Cerebellar nuclear complex (tissue), 1 donor: ENCODE data around the gene TKFC.

ENCODE experiments used
- DNase-seq, 2 experiments: peaks; one replicate each; lab custom pipeline; 2025; lab: John Stamatoyannopoulos, UW

TKFC gene

GRCh38 chr11:61345170-61345610 is 12.2 kb downstream of the TKFC start:
- DNase-seq = no peak

GRCh38 chr11:61345954-61346843 is 13.2 kb downstream of the TKFC start:
- no peak for DNase-seq

- no peak for DNase-seq
Measured at GRCh38 chr11:61347916-61348461, 15.0 kb downstream of the TKFC start.

GRCh38 chr11:61349189-61349751 is 16.2 kb downstream of the TKFC start:
- no peak for DNase-seq

- DNase-seq = no peak
Measured at GRCh38 chr11:61349916-61350315, 16.9 kb downstream of the TKFC start.

- DNase-seq = no peak
Measured at GRCh38 chr11:61350336-61350735, 17.3 kb downstream of the TKFC start.

GRCh38 chr11:61350803-61351202 is 17.8 kb downstream of the TKFC start:
- DNase-seq = no peak

GRCh38 chr11:61352038-61352437 is 19.0 kb downstream of the TKFC start:
- DNase-seq = no peak

- no peak for DNase-seq
Measured at GRCh38 chr11:61353131-61354067, 20.4 kb downstream of the TKFC start.

GRCh38 chr11:61354208-61354607 is 21.2 kb downstream of the TKFC start:
- no peak for DNase-seq

- DNase-seq = no peak
Measured at GRCh38 chr11:61356706-61357105, 23.7 kb downstream of the TKFC start.

- DNase-seq = no peak
Measured at GRCh38 chr11:61357233-61357893, 24.3 kb downstream of the TKFC start.

- DNase-seq = no peak
Measured at GRCh38 chr11:61357894-61358239, 24.8 kb downstream of the TKFC start.

- DNase-seq = no peak
Measured at GRCh38 chr11:61358566-61358965, 25.5 kb downstream of the TKFC start.

GRCh38 chr11:61359516-61359915 is 26.5 kb downstream of the TKFC start:
- DNase-seq = no peak

GRCh38 chr11:61361237-61361740 is 28.3 kb downstream of the TKFC start:
- no peak for DNase-seq

- peak; percentile 55 to 76 for DNase-seq
Measured at GRCh38 chr11:61361741-61362541, 28.9 kb downstream of the TKFC start, which contains the start of the genes CYB561A3 and TMEM138. CYB561A3 (minus strand) TSS chr11:61361882; CDS start chr11:61356713, 5,169 bp downstream. TMEM138 (plus strand) TSS chr11:61362374; CDS start chr11:61364391, 2,017 bp downstream.

- no peak for DNase-seq
Measured at GRCh38 chr11:61362542-61362875, 29.5 kb downstream of the TKFC start.

GRCh38 chr11:61364012-61364675 is 31.1 kb downstream of the TKFC start:
- DNase-seq = no peak

- DNase-seq = no peak
Measured at GRCh38 chr11:61367406-61367805, 34.4 kb downstream of the TKFC start.
